GM18507 (cell line): Measurements from ENCODE around the gene TNNI3K.

Experiments
- DNase-seq: peaks from one replicate; pipeline ENCODE4 v3.0.0; 2011; ENCODE audit warnings: low read depth; ENCODE audit not compliant: insufficient read length; ENCODE audit errors: extremely low spot score
- FAIRE-seq: peaks from 2 replicates; lab custom pipeline; 2011; peaks lifted over from hg19 to GRCh38; lab: Jason Lieb, UNC

The TNNI3K gene

DNA sequence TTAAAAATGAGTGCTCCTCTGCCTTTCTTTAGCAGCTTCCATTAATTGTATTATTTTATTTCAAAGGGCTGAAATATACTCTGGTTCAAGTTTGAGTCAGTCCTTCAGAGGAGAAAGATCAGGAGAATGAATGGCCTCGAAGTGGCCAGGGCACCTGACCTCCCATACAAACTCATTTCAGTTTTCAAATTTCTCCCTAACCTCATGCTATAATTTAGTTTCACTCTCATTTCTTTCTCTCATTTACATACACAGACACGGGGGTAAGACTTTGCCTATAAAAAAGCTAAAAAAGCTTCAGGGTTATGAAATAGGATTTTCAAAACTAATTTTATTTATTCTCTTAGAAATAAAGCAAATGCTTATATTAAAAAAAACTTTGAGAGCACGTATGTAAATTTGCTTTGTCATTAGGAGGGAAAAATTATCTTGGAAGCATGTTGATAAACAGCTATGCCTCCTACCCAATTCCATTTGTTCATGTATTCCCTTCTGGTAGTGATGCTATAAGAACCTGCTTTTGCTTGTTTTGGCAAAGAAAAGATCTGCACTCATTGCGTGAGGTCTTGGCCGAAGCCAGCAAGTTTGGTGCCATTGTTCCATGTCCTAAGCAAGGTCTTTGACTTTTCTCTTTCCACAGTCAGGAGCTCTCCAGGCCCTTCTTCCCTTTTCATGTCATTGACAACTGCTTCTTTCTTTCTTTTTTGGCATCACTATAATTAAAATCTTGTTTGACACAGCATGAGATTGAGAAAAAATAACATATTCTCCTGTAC lies 357.6 kb downstream of the TNNI3K start:
- no peak for DNase-seq
- no peak for FAIRE-seq
